DOHH2 (cell line): Measurements from ENCODE around the gene PITPNM3.

Source experiments
- H3F3A ChIP-seq: fragments of 200-600 bp; sonication (generic), shearing (Covaris generic); 2 replicates; pipeline ENCODE4 v1.6.0; 2016; ENCODE audit warnings: antibody characterized with exemption, mild to moderate bottlenecking; ENCODE audit not compliant: control insufficient read depth, insufficient read depth
- H3K27ac ChIP-seq: fragments of 200-600 bp; sonication (generic); 2 replicates; pipeline ENCODE4 v1.5.1; 2014; ENCODE audit warnings: low read depth, mild to moderate bottlenecking, low read length, moderate library complexity
- H3K27me3 ChIP-seq: fragments of 200-600 bp; sonication (generic); 2 replicates; pipeline ENCODE4 v1.6.1; 2014; ENCODE audit warnings: mild to moderate bottlenecking, low read length, mixed read lengths; ENCODE audit not compliant: control insufficient read depth
- H3K36me3 ChIP-seq: fragments of 200-600 bp; sonication (generic); 2 replicates; pipeline ENCODE4 v1.6.1; 2014; ENCODE audit warnings: mild to moderate bottlenecking, low read length, moderate library complexity, mixed read lengths; ENCODE audit not compliant: control insufficient read depth
- H3K4me1 ChIP-seq: fragments of 200-600 bp; sonication (generic); 2 replicates; pipeline ENCODE4 v1.6.1; 2014; ENCODE audit warnings: mild to moderate bottlenecking, low read length, mixed read lengths; ENCODE audit not compliant: control insufficient read depth
- H3K4me2 ChIP-seq: fragments of 200-600 bp; sonication (generic); 2 replicates; pipeline ENCODE4 v1.6.0; 2014; ENCODE audit warnings: mild to moderate bottlenecking, low read length, moderate library complexity
- H3K4me3 ChIP-seq: fragments of 200-600 bp; sonication (generic); 2 replicates; pipeline ENCODE4 v1.5.1; 2014; ENCODE audit warnings: mild to moderate bottlenecking, low read length, mixed read lengths
- H3K79me2 ChIP-seq: fragments of 200-600 bp; sonication (generic); 2 replicates; pipeline ENCODE4 v1.6.1; 2014; ENCODE audit warnings: mild to moderate bottlenecking, low read length, mixed read lengths; ENCODE audit not compliant: control insufficient read depth
- H3K9me2 ChIP-seq: fragments of 200-600 bp; sonication (generic); replicated peaks from 2 replicates; pipeline ENCODE4 v1.6.1; 2014; ENCODE audit warnings: mild to moderate bottlenecking, low read length, mixed read lengths; ENCODE audit not compliant: control insufficient read depth
- H3K9me3 ChIP-seq: fragments of 200-600 bp; sonication (generic); 2 replicates; pipeline ENCODE4 v1.6.1; 2014; ENCODE audit warnings: antibody characterized with exemption, low read length, mixed read lengths; ENCODE audit not compliant: control insufficient read depth, insufficient read depth
- H4K20me1 ChIP-seq: fragments of 200-600 bp; sonication (generic); 2 replicates; pipeline ENCODE4 v1.6.0; 2014; ENCODE audit warnings: low read depth, mild to moderate bottlenecking, antibody characterized with exemption, low read length, moderate library complexity; ENCODE audit not compliant: control insufficient read depth, insufficient read depth
- CTCF ChIP-seq: fragments of 200-600 bp; sonication (generic); IDR thresholded peaks from one replicate; pipeline ENCODE4 v1.5.1; 2014; ENCODE audit warnings: antibody characterized with exemption, mild to moderate bottlenecking, low read depth, low read length; ENCODE audit not compliant: poor library complexity, severe bottlenecking
- EZH2phosphoT487 ChIP-seq: fragments of 200-600 bp; sonication (generic); IDR thresholded peaks from 2 replicates; pipeline ENCODE4 v1.6.1; 2017; ENCODE audit warnings: borderline replicate concordance, mild to moderate bottlenecking, antibody characterized with exemption, low read length, moderate library complexity, mixed read lengths

PITPNM3 gene

GRCh38 chr17:6602141-6602540 is 45.8 kb upstream of the PITPNM3 start:
- no peak overlapping the region for H3K4me2 ChIP-seq
- H3K4me1 ChIP-seq, result peaks cover 13% of the 10 kb centered on the region
- H3K9me2 ChIP-seq, result no peaks in the 10 kb centered on the region
- H3K36me3 ChIP-seq, result peaks cover 68% of the 10 kb centered on the region
- H3K27me3 ChIP-seq, result no peaks in the 10 kb centered on the region
- H3K27ac ChIP-seq, result no peak overlapping the region
- no peaks in the 10 kb centered on the region for H3F3A ChIP-seq
- no peaks in the 10 kb centered on the region for H3K79me2 ChIP-seq
- H3K4me3 ChIP-seq, result no peak overlapping the region
- no peaks in the 10 kb centered on the region for H4K20me1 ChIP-seq
- H3K9me3 ChIP-seq, result no peaks in the 10 kb centered on the region
- TF ChIP-seq CTCF (no peak), EZH2phosphoT487 (no peak)

GRCh38 chr17:6599364-6599763 is 43.0 kb upstream of the PITPNM3 start:
- H3K27me3 ChIP-seq, result no peaks in the 10 kb centered on the region
- H3K9me3 ChIP-seq, result no peaks in the 10 kb centered on the region
- TF ChIP-seq CTCF (no peak), EZH2phosphoT487 (no peak)
- peaks cover 72% of the 10 kb centered on the region for H3K36me3 ChIP-seq
- H3K9me2 ChIP-seq, result no peaks in the 10 kb centered on the region
- H3F3A ChIP-seq, result no peaks in the 10 kb centered on the region
- H3K27ac ChIP-seq, result no peak overlapping the region
- peaks cover 13% of the 10 kb centered on the region for H3K4me1 ChIP-seq
- no peak overlapping the region for H3K4me3 ChIP-seq
- no peaks in the 10 kb centered on the region for H4K20me1 ChIP-seq
- H3K4me2 ChIP-seq, result 0 out of 2 replicates have a peak overlapping the region, but pooled peaks have one; percentile 1
- no peaks in the 10 kb centered on the region for H3K79me2 ChIP-seq

GRCh38 chr17:6597727-6598126 is 41.4 kb upstream of the PITPNM3 start:
- H3K36me3 ChIP-seq, result peaks cover 78% of the 10 kb centered on the region
- H3F3A ChIP-seq, result no peaks in the 10 kb centered on the region
- peaks cover 13% of the 10 kb centered on the region for H3K4me1 ChIP-seq
- H3K9me3 ChIP-seq, result no peaks in the 10 kb centered on the region
- H3K4me3 ChIP-seq, result no peak overlapping the region
- no peak overlapping the region for H3K4me2 ChIP-seq
- no peak overlapping the region for H3K27ac ChIP-seq
- H4K20me1 ChIP-seq, result no peaks in the 10 kb centered on the region
- no peaks in the 10 kb centered on the region for H3K79me2 ChIP-seq
- H3K9me2 ChIP-seq, result no peaks in the 10 kb centered on the region
- TF ChIP-seq EZH2phosphoT487, result no peak
- TF ChIP-seq CTCF, result no peak
- no peaks in the 10 kb centered on the region for H3K27me3 ChIP-seq
